ENCODE data around the gene NPFF.
"Not testable (repeated sequence)": the region's sequence is repeated elsewhere in the genome, so short reads cannot be mapped to it uniquely, and the experiment has no call there.

NPFF gene, protein sequence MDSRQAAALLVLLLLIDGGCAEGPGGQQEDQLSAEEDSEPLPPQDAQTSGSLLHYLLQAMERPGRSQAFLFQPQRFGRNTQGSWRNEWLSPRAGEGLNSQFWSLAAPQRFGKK

DNA sequence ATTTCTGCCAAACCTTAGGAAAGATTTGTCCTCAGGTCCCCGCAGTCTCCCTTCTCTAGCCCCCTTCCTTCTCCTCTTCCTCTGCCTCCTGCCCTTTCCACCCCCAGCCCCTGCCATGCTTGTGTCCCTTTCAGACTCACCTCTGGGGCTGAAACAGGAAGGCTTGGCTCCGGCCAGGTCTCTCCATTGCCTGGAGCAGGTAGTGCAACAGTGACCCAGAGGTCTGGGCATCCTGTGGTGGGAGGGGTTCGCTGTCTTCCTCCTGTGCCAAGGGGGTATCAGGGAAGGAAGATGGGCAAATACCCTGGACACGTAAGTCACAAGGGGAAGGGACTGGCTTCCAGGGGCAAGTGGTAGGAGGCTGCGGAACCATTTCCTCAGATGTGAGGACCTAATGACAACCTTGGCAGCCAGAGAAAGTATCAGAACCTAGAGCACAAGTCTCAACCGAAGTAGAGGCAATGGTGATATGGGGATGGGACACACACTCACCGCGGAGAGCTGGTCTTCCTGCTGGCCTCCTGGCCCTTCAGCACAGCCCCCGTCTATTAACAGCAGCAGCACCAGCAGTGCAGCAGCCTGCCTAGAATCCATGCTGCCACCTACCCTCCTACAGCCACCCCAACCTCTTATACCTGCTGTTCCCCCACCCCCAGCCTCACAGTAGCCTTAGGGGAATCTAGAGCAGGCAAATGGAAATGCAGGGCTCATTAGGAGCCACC is at the start of gene NPFF:
TSS of gene NPFF (minus strand) at position 604 of the 722 bp plus-strand sequence. CDS start at position 594, 10 bp downstream.
- DNase-seq (ENCODE audit: low spot score) = no peak

DNA sequence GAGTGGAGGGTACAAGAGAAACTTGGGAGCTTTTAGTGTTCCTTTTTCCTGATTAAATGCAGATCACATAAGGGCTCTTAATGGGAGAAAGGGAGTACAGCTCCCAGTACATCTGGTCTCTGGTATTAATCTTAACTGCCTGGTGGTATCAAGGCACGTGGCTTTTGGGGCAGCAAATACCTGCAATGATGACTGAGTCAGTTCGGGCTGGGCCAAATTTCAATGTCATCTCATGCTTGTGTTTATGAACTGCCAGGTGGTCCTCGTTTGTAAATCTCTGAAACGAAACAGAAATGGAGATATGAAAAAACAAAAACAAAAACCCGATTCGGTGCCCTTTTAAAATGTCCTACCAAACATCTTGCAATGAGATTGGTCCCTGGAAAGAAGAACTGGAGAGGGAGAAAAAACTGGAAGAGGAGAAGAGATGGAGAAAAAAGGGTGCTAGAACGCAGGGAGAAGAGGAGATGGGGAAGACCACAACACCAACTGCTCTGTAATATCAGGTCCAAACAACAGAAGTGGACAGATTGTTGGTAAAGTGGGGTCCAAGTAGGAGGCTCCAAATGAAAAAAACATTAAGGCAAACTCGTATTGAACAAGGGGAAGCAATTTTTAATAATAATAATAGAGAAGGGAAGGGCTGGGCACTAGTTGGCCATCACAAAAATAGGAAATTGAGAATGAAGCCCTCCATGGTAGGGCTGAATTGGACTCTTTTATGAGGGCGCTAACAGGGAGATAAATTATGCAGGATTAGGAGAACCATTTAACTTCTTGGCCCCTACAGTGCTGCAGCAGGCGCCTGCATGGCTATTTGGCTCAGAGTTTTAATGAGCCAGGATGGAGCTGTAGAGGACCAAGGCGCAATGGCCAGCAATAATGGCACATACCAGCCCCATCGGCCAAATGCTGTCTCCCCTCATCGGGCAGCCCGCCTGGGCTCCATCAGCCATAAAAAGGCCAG is 45.4 kb upstream of the NPFF start:
- no peak for DNase-seq (ENCODE audit: low spot score)

DNA sequence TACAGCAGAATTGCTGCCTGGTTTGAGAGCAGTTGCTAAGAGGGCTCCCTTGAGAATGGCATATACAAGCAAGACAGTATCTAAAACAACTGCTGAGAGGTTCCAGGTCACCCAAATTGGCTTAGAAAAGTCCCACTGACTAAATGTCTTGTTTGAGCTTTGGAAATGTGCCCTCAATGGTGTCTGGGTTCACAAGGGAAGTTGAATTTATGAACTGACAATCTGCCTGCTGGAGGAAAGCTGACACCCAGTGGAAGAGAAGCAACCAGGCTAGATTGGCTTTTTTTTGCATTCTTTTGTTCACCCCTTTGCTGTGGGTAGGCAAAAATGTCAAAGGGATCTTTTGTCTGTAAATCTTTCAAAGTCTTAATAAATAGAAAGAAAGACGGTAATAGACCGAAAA is 44.6 kb upstream of the NPFF start:
- DNase-seq (ENCODE audit: low spot score) = no peak

DNA sequence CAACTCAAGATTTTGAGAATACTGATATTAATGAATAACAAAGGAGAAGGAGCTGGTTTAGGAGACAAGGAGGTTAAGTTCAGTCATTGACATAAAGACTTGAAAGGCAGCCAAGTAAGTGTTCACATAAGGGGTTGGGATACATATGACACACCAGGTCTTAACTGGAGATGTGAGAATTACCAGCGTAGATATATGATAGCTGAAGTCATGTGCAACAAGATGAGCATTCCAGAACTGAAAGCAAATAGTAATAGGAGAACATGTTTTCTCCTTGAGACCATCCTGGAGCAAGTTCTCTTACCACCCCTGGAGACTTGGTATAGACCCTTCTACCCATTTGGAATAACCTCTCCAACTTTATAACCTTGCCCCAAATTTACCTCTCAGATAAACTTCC is 43.3 kb upstream of the NPFF start:
- DNase-seq (ENCODE audit: low spot score) = no peak

DNA sequence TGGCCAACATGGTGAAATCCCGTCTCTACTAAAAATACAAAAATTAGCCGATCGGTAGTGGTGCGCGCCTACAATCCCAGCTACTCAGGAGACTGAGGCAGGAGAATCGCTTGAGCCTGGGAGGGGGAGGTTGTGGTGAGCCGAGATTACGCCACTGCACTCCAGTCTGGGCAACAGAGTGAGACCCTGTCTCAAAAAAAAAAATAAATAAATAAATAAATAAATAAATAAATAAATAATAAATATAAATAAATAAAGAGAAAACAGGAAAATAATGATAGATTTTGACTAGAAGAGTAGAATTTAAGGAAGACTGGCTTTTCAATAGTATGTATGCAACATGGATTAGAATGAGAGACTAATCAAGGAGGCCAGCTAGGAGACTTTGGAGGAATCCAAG is 42.8 kb upstream of the NPFF start:
- not testable (repeated sequence) for DNase-seq (ENCODE audit: low spot score)

DNA sequence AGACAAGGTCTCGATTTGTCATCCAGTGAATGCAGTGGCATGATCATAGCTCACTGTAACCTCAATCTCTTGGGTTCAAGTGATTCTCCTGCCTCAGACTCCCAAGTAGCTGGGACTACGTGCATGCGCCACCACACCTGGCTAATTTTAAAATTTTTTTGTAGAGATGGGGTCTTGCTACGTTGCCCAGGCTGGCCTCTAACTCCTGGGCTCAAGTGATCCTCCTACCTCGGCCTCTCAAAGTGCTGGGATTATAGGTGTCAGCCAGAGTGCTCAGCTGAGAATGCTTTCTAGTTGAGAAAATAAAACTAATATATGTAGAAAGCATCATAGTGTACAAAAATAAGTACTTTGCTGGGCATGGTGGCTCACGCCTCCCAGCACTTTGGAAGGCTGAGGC is 41.1 kb upstream of the NPFF start:
- DNase-seq (ENCODE audit: low spot score) = not testable (repeated sequence)

DNA sequence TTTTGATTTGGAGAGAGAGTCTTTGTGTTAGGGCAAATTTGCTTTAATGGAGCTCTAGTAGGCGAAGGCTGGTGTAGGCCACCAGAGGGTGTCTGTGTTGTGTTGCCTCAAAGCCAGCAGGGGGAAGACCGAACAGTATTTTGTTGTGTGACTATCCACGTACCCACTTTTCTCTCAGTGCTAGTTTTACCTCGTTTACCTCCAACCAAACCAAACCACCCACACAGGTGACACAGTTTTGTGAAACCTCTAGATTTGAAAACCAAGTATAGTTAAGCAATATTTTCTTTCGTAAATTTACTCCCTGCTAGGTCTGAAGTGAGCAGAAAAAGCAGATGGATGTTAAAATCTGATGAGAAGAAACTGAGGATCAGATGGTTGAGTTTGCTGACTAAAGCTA is 36.3 kb upstream of the NPFF start:
- DNase-seq (ENCODE audit: low spot score) = peak; percentile 84

DNA sequence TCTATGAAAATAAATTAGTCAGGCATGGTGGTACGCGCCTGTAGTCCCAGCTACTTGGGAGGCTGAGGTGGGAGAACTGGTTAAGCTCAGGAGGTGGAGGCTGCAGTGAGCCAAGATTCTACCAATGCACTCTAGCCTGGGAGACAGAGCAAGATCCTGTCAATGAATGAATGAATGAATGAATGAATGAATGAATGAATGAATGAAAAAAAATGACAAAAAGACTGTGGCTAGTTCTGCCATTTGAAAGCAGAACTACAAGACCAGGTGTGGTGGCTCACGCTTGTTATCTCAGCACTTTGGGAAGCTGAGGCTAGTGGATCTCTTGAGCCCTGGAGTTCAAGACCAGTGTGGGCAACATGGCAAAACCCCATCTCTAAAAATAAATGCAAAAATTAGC is 32.2 kb upstream of the NPFF start:
- no peak for DNase-seq (ENCODE audit: low spot score)

DNA sequence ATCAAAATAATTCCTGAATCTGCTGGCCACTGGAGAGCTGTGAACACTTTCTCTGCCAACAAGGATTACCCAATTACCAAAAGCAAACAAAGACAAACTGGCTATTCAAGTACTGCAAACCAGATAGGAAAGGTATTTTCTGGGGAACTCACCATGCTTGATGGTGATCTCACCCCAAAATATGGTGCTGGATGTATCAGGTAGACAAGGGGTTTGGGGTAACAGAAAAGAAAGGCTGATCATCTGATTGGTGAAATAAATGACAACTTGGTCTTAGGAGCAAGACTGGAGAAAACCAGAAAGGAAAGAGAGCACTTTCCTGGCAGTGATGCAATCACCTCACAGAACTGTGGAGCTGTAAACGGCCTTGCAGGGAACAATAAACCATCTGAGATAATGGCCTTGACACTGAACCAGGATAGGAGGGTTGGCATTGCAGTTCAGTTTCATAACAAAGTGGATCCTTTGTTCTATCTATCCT is 31.0 kb upstream of the NPFF start:
- DNase-seq (ENCODE audit: low spot score) = peak; percentile 50

DNA sequence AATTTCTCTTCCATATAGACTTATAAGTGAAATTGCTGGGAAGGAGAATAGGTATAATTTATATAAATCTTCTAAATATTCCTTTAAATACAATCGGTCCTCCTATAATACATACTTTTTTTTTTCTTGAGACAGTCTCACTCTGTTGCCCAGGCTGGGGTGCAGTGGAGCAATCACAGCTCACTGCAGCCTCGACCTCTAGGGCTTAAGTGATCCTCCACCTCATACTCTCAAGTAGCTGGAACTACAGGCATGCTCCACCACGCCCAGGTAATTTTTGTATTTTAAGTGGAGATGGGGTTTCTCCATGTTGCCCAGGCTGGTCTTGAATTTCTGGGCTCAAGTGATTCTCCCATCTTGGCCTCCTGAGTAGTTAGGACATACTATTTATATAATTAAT is 29.7 kb upstream of the NPFF start:
- no peak for DNase-seq (ENCODE audit: low spot score)

DNA sequence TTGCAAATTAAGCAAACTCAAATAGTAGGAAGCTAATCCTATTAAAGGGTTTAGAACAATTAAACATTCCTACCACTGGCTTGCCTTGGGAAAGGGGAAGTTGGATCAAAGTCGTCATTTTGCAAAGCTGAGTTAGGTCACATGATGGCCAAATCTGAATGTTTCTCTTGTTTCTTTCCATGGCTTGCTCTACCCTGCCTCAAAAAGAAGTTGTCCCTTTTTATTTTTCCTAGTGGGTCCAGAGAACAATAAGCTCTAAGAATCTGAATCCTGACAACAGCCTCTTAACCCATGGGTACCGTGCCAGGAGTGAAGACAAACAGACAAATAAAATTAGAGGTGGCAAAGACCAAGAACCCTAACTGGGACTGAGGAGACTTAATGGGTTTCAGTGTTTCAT is 26.2 kb upstream of the NPFF start:
- DNase-seq (ENCODE audit: low spot score) = no peak

DNA sequence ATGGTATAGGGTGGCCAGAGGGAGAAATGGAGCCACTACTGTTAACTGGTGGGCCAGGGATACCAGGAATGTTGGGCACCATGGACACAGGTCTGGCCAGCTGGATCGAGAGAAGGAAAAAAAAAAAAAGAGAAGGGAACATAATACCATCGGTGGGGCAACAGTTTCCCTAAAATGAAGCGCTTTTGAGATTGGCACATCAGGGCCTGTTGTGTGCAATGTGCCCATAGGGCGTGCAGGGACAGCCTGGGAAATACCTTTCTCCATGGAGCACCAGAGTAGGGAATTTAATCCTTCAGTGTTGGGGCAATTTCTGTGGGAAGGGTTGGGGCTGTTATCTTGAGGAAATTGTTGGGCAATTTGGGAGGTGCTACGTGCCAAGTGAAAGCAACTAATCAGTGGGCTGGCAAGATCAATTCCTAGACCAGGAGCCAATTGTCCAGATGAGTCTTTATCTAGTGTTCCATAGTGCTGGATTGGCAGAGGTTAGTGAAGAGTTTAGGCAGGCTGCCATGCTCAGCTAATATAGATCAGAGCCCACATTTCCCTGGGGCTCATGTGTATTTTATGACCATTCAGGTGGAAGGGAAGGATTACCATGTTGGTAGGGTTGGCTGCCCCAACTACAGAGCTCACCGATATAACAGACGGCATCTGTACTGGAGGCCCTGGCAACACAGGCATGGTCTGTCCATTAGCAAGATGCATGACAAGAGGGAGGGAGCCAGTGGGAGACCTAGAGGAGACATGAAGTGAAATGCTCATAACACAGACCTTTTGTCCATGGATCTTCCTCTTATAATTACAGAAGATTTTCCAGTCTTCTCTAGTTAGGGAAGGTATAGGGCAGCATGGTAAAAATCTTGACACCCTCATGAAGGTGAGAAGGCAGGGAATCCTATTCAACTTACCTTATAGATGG is 25.5 kb upstream of the NPFF start:
- DNase-seq (ENCODE audit: low spot score) = no peak

DNA sequence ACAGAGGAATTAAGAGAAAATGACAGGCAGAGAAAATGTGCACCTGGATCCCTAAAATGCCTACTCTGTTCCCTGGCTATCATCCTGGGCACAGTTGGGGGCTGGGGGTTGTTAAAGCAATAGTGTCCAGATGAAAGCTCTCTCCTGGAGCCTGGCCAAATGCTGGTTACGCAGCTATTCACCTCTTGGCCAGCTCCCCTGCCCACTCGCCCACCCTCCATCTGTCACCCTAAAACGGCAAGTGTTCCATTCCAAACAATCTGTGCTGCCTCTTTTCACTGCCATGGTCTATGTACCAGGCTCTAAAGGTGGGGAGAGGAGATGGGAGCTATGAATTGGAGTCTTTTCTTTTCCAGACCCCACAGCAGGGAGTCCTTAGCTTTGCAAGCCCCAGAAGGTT is 24.7 kb upstream of the NPFF start:
- no peak for DNase-seq (ENCODE audit: low spot score)

DNA sequence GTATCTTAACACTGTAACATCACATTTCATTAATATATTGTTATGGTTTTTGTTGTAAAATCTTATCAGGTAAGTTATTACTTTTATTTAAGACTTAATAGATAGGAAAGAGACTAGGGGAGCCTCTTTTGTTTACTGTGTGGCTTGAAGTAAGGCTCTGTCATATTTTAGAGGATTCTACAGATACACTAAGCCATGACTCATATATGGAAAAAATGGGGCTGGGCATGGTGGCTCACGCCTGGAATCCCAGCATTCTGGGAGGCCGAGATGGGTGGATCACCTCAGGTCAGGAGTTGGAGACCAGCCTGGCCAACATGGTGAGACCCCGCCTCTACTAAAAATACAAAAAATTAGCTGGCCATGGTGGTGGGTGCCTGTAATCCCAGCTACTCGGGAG is 23.6 kb upstream of the NPFF start:
- peak; percentile 34 for DNase-seq (ENCODE audit: low spot score)

DNA sequence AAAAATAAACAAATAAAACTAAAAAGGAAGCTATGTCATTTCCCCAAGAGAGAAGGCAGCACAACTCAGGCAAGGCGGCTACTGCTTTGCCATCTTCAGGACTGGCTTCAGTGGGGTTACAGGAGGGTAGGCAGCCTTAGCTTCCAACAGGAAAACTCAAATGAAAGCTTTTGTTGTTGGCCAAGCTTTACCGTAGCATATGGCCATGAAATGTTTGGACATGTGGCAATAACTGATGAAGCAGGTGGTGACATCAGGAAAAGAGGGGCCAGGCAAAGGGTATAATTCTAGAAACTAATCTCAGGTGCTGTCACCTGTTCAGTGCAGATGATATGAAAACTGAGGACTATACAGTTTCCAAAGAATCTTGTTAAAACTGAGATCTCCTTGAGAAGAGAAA is 22.8 kb upstream of the NPFF start:
- no peak for DNase-seq (ENCODE audit: low spot score)

DNA sequence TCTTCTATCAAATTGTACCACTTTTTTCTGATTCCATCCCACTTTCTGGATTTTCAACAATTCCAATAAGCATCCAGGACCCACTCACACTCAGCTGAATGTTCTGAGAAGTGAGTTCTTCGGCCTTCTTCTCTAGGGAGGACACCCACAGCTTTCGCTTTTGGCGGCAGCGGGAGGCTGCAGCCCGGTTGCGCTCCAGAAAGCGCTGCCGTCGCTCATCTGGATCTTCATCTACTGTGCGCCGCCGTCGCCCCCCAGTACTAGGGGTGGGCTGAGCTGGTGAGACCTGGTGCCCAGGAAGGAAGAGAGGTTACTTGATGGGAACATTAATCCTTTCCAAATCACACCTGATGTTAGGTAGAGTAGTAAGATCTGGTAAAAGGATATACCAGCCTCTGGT is 17.2 kb upstream of the NPFF start:
- DNase-seq (ENCODE audit: low spot score) = no peak

DNA sequence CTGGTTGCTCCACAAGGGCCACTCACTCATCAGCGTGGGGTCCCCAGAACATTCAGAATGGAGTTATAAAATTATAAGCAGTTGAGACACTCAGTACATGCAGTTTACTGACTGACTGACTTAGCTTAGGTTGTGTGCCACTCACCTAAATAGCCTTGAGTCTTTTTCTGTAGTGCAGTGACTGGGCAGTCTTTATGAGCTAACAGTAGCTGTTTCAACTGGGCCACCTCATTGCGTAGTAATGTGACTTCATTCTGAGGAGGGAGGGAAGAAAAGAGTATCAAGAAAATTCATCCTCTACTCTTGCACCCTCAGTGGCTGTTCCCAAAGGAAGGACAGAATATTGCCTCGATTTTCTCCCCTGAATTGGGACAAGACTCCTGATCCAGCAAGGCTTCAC is 15.8 kb upstream of the NPFF start:
- no peak for DNase-seq (ENCODE audit: low spot score)

DNA sequence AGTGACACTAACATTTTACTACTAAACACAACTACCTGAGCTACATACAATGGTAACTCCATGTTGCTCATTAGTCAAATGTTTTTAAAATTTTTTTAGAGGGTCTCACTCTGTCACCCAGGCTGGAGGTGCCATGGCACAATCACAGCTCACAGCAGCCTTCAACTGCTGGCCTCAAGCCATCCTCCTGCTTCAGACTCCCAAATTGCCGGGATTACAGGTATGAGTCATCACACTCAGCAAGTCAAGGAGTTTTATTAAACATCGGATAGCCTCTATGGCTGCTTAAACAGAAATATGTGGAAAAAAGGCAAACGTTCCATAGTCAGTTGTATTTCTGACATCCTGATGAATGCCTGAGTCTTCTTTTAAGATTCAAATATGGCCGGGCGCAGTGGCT is 11.1 kb upstream of the NPFF start:
- DNase-seq (ENCODE audit: low spot score) = no peak

DNA sequence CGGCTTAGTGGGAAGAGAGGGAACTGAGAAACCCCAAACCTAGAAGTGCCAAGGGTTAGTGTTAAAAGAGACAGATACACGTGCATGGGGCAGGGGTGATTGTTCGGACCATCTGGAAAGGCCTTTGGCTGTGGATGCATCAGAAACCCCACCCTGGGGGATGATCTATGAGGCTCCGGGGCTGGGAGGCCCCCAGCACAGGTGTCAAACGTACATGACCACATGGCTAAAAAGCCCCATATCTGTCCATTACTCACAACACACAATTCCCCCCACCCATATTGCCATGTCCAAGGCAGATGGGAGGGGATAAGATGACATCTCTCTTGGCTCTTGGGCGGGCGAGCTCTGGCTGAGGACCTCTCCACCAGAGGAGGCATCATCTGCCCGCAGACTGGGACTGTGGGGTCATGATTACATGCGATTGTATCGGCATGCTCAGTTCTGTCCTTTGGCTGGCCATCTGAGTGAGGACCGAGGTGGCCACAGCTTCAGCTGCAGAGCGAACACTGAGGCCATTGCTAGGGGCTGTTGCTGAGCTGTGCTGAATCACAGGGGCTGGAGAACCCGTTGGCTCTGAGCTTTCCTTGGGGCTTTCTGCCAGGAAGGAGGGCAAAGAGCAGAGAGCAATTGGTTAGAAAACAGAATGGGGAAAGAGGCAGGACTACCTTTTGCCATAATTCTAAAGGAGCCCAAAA is 9.6 kb upstream of the NPFF start:
- DNase-seq (ENCODE audit: low spot score) = no peak

DNA sequence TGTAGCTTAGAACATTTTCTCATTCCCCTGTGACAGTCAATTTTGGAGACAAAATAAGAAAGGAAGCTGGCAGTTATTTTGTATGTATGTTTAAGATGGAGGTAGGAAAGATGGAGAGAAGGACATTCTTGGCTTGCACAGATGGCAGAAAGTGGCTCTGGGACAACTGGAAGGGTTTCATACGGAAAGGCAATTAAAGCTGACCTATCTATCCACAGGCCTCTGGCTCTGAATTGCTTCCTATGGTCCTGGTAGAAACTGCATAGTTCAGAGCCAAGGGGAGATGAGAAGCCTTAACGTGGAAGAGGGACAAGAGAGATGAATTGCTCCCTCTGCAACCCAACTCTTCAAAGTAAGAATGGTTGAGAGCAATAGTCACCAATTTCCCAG is 8.0 kb upstream of the NPFF start:
- no peak for DNase-seq (ENCODE audit: low spot score)

DNA sequence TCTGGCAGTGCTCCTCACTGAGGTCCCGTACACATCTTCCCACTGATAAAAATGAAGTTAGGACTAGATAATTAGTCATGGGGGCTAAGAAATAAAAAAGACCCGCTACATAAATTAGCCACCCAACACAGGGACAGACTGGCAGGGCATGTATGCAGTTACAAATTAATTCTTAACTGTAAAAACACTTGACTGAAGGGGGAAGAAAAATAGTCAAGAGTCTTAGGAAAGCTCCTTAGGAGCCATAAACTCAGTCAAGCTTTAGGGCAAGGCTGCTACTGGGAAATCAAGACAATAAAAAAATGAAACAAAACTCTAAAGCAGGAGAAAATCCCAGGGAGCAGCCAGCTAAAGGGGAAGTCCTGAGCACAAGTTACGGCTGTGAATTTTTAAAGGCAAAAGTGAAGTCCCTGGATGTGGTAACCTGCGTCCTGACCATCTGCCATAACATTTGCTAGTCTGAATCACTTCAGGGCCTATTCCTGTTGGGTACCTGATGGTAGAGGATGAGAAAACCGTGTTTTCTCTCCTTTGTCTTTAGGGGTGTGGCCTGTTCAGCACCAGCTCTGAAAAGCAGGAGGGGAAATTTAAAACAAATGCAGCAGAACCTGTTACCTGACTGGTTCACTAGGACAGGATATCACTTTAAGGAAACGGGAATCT is 7.5 kb upstream of the NPFF start:
- no peak for DNase-seq (ENCODE audit: low spot score)

Data from GM03348 (cell line).